C4-2B (cell line): ENCODE measurements around the gene FOXD3.

Experiments used
- H3K27ac ChIP-seq: fragments of 450-650 bp; 2 replicates; pipeline ENCODE4 v1.5.1; 2017
- ZFX ChIP-seq: fragments of 450-650 bp; IDR thresholded peaks from 2 replicates; pipeline ENCODE4 v1.6.1; 2017
- TF ChIP-seq, protein P1 (sequence below): fragments of 450-650 bp; conservative IDR thresholded peaks from 2 replicates; pipeline ENCODE4 v1.5.1; 2017; ENCODE audit warnings: mild to moderate bottlenecking

The FOXD3 gene

DNA sequence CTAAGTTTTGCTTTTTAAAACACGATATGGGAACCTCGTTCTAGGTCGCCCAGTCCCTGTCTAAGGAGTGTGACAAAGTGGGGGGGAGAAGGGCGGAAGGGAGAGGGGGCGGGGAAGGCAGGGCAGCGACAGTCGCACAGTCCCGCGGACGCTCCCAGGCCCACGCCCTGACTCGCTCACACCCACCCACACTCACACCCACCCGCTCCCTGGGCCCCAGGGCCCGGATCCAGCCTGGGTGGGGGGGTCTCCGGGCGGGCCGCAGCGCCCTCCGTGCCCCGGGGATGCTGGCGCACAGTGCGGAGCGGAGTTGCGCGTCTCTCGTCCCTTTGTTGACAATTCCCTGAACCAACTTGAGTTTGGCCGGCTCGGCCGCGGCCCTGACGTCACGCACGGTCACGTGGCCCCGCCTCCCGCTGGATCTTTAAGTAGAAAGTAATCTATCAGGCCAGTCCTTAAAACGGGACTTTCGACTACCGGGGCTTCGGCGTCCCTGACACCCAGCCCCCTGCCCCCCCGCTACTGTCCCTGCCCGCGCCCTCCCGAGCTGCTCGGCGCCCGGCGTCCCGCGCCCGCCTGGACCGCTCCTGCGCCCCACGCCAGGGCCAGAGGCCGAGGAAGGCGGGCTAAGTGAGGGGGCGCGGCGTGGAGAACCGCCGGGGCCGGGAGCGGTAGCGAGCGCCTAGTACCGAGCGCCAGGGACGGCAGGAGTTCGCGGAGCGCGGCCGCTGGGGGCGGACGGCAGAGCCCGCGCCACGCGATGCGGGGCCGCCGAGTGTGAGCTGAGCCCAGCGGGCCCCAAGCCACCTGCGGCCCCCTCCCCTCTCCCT, at the start of gene FOXD3:
Gene FOXD3, plus strand, starts transcription at position 454 of the 830 bp plus-strand sequence. CDS start 492 bp downstream, outside the sequence.
- peak within 1 kb of the TSS; percentile 13; the same call in 1 of the 2 replicates for H3K27ac ChIP-seq
- no peak for TF ChIP-seq ZFX

DNA sequence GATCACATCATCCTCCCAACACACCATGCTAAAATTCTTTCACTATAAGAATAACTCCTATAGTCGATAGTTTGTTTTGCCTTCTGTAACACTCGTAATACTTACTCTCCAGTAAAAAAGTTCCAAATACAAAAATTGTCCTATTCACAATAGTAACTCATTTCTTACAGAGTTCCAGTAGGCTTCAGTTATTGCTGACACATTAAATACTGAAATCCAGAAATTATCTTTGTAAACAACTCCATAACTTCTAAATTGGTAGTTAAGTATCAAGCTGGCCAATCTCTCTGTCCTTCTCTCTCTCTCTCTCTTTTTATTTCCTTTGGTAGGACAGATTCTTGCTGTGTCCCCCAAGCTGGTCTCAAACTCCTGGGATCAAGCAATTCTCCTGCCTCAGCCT, 49.6 kb upstream of the FOXD3 start:
- H3K27ac ChIP-seq, result no peak overlapping the region
- TF ChIP-seq, protein P1, sequence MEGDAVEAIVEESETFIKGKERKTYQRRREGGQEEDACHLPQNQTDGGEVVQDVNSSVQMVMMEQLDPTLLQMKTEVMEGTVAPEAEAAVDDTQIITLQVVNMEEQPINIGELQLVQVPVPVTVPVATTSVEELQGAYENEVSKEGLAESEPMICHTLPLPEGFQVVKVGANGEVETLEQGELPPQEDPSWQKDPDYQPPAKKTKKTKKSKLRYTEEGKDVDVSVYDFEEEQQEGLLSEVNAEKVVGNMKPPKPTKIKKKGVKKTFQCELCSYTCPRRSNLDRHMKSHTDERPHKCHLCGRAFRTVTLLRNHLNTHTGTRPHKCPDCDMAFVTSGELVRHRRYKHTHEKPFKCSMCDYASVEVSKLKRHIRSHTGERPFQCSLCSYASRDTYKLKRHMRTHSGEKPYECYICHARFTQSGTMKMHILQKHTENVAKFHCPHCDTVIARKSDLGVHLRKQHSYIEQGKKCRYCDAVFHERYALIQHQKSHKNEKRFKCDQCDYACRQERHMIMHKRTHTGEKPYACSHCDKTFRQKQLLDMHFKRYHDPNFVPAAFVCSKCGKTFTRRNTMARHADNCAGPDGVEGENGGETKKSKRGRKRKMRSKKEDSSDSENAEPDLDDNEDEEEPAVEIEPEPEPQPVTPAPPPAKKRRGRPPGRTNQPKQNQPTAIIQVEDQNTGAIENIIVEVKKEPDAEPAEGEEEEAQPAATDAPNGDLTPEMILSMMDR, result no peak
- no peak for TF ChIP-seq ZFX

DNA sequence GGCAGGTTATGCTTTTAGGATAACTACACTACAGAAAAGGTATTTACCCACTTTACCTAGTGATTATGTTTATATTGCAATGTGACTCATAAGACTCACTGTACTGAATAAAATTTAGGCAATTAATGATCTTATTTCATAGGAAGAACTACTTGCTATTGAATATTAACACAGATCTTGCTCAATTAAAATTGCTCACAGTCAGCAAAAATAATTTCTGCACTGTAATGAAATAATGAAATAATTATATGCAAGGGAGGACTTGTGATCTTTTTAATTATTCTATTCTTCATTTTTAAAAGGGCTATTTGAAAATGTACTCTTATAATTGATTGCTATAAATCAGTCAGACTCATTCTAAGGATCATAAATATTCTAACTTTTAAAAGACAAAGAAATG, 48.0 kb upstream of the FOXD3 start:
- no peak overlapping the region for H3K27ac ChIP-seq
- no peak for TF ChIP-seq ZFX
- TF ChIP-seq, protein P1, result no peak

DNA sequence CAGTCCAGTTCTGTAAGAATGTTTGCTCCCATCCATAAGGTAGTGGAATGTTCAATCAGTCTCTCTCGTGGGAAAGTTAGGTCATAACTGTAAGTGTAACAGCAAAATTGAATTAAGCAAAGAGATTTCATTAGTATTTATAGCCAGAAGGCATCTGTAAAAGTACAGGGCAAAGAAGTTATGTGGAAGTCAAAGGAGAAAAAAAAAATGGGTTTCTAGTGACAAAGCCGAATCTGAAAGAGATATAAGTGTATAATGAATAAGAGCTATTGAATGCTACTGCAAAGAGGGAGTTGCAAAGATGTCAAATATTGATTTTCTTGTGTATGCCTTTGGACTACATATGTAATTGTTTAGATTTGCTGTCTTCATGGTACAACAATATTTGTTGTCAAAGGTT, 47.4 kb upstream of the FOXD3 start:
- TF ChIP-seq ZFX, result no peak
- TF ChIP-seq, protein P1, result no peak
- H3K27ac ChIP-seq, result no peak overlapping the region

DNA sequence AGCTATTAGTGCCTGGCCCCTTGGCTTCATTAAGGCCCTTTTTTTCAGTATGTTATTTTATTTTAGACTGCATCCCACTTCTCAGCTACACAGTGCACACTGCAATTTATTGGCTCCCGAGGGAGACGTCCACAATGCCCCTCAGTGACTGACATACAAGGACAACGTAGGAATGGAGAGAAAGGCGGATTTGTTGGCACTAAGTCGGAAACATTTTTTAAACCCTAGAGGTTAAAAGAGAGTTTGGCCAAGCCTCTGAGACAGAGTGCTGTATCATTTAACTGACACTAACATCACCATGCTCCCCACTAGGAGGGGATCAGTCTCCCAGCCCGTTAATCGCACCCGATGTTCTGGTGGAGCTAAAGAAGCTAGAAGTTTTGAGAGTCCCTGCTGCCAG, 45.7 kb upstream of the FOXD3 start:
- TF ChIP-seq ZFX, result no peak
- TF ChIP-seq, protein P1, result no peak
- H3K27ac ChIP-seq, result no peak overlapping the region

DNA sequence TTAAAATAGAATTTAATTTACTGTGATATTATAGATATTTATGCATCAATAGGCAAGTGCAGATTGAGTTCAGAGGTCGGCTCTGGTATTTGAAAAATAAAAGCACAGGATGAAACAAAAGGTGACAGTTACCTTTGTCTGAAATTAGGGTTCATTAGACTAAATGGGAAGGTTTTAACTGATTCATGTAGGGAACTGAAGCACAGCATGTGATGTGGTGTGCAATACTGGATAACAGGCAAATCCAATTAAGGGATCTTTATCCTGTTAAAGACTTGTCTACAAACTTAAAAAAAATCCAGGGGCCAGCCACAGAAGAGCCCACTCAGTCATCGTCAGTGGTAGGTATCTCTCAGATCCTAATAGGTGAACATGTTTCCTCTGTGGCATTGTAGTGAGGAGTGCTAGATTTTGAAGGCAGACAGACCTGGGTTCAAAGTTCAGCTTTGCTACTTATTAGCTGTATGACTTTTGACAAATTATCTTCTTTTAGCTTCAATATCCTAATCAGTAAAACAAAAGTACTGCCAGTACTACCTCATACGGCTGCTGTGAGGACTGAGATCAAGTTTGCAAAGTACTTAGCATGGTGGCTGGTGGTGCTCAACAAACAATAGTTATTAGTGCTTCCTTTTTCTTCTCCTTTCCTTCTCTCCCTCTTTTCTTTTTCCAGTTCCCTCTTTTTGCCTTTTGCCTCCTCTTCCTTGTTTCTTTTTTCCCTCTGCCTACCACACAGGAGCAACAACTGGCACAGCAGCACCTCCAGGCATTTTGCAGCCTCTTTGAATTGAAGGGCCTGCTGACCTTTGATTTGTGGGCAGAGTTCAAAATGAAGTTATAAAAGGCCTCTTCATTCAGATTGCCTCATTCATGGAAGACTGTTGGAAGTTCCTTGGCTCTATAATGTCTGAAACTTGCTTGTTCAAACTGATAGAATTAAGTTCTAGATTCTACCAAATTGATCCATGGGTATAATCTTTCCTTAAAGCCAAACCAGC, 44.9 kb upstream of the FOXD3 start:
- no peak overlapping the region for H3K27ac ChIP-seq
- TF ChIP-seq, protein P1, result no peak
- no peak for TF ChIP-seq ZFX

DNA sequence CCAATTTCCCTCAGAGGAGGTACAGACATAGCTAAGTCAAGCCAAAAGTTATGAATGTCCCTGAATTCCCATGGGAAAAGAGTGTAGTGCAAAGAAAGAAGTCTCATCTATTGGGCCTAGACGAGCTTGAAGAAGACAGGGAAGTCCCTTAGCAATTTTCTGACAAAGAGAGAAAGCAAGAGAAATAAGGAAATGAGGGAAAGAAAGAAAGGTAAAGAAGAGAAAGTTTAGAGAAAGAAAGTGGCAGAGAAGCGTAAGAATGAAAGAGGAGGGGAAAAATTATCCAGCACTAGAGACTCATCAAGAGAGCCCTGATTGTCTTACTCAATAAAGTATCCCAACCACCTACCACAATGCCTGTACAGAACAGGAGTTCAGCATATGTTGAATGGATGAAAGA, 40.6 kb upstream of the FOXD3 start:
- H3K27ac ChIP-seq, result no peak overlapping the region
- TF ChIP-seq ZFX, result no peak
- TF ChIP-seq, protein P1, result no peak
